HUES64 (cell line): ENCODE data around the gene RAC2.

Experiments
- H3K27ac ChIP-seq: 2 replicates; pipeline ENCODE4 v1.7.0; 2013; ENCODE audit warnings: low read depth, low read length, inconsistent platforms
- H3K27me3 ChIP-seq: 2 replicates; pipeline ENCODE4 v1.6.1; 2013; ENCODE audit warnings: mild to moderate bottlenecking, low read length; ENCODE audit not compliant: insufficient read depth
- H3K36me3 ChIP-seq: 2 replicates; pipeline ENCODE4 v1.6.1; 2013; ENCODE audit warnings: mild to moderate bottlenecking, low read length; ENCODE audit not compliant: insufficient read depth
- H3K4me1 ChIP-seq: 2 replicates; pipeline ENCODE4 v1.6.1; 2013; ENCODE audit warnings: mild to moderate bottlenecking, low read length, moderate library complexity; ENCODE audit not compliant: insufficient read depth
- H3K4me3 ChIP-seq: 2 replicates; pipeline ENCODE4 v1.5.1; 2013; ENCODE audit warnings: mild to moderate bottlenecking, low read length, moderate library complexity
- H3K9ac ChIP-seq: 2 replicates; pipeline ENCODE4 v1.6.1; 2013; ENCODE audit warnings: mild to moderate bottlenecking, low read depth, low read length
- H3K9me3 ChIP-seq: 2 replicates; pipeline ENCODE4 v1.6.1; 2013; ENCODE audit warnings: low read depth, low read length; ENCODE audit not compliant: insufficient read depth
- WGBS: fragments of 150-250, 120-280 bp; methylation state at CpG from one replicate; pipeline ENCODE4 v1.1.7; 2013; ENCODE audit warnings: missing lambda C conversion rate; 5-methylcytosine and 5-hydroxymethylcytosine counted together

The RAC2 gene

DNA sequence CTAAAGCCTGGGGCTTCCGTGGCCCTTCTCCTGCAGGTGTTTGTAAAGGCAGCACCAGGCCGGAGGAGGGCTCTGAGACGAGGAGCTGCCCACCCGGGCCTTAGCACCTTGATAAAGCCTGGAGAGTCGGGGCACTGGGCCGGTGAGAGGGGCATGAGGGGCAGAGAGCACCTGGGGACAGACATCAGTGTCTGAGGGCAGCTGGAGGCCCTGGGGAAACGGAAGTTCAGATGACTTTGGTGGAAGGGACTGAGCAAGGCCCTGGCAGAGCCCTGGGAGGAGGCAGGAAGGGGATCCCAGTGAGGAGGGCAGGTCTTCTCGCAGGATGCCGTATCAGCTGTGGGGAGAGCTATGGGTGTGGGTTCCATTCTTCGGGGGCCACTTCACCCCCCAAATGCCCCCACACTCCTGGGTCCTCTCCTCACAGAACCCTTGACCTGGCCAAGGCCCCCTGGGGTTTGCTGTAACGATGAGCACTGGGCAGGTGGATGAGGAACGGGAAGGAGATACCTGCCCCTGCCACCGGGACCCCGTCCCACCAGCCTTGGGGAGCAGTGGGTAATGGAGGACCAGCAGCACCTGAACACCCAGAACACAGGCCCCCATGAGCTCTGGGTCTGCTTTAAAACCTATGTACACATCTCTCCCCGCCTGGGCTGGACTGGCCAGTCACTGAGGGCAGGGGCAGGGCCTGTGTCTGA, 63.4 kb downstream of the RAC2 start:
- Histone ChIP-seq H3K36me3 (no peaks in the 10 kb centered on the region), H3K4me3 (no peak overlapping the region), H3K27ac (no peak overlapping the region), H3K4me1 (no peaks in the 10 kb centered on the region), H3K9ac (no peak overlapping the region), H3K27me3 (no peaks in the 10 kb centered on the region), H3K9me3 (no peaks in the 10 kb centered on the region)
- WGBS: 89% methylated on average over 13 of the region's 15 CpGs

DNA sequence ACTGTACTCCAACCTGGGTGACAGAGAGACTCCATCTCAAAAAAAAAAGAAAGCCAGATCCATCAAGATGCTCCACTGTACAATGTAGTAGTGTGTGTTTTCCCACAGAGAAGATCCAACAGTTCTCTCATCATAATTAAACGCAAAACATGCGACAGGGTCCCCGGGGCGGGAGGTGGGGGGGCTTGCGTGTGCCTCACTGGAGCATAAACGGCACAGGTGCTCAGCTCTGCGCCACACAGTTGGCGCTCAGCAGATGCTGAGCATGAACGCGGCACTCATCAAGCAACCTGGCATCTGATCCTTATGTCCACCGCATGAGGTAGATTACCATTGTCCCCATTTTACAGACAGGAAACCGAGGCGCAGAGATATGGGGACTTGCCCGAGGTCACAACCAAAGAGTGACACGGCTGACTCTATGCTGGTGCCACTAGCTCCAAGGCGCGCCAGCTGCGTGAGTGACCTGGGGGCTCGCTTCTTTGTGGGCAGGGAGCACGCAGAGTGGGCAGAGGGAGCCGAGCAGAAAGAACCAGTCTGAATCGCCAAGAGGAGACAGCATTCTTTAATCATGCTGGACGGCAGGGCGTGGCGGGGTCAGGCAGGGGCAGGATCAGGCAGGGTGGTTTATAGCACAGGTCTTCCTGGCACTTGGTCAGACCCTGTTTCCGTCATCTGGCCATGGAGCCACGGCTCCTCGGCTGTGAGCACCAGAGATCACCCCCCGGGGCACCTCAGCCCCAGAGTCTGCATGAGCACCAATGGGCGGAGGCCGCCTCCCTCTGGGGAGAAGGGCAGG, 64.2 kb downstream of the RAC2 start:
- H3K27ac ChIP-seq: no peak overlapping the region

DNA sequence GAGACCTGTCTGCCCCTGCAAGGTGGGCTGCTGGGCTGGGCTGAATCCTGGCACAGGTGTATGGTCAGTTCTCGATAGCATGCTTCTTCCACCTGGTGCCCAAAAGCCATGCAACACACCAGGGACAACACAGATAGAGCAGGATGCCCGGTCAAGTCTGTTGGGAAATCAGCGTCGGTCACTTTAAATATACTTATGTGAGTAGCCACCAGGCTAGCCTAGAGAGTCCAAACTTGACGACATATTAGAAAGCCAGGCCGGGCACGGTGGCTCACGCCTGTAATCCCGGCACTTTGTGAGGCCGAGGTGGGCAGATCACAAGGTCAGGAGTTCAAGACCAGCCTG, 65.0 kb downstream of the RAC2 start:
- H3K9ac ChIP-seq: no peak overlapping the region
- no peak overlapping the region for H3K4me3 ChIP-seq
- 94% methylated on average over 10 of the region's 10 CpGs for WGBS
- no peaks in the 10 kb centered on the region for H3K9me3 ChIP-seq
- H3K36me3 ChIP-seq: no peaks in the 10 kb centered on the region
- no peaks in the 10 kb centered on the region for H3K27me3 ChIP-seq
- no peaks in the 10 kb centered on the region for H3K4me1 ChIP-seq
- H3K27ac ChIP-seq: no peak overlapping the region

More for the DNA sequence above, 64.2 kb downstream of the RAC2 start:
- H3K9ac ChIP-seq: no peak overlapping the region
- H3K27me3 ChIP-seq: no peaks in the 10 kb centered on the region
- no peaks in the 10 kb centered on the region for H3K36me3 ChIP-seq
- H3K4me1 ChIP-seq: no peaks in the 10 kb centered on the region
- WGBS: 94% methylated on average over 31 of the region's 31 CpGs
- no peak overlapping the region for H3K4me3 ChIP-seq
- no peaks in the 10 kb centered on the region for H3K9me3 ChIP-seq

DNA sequence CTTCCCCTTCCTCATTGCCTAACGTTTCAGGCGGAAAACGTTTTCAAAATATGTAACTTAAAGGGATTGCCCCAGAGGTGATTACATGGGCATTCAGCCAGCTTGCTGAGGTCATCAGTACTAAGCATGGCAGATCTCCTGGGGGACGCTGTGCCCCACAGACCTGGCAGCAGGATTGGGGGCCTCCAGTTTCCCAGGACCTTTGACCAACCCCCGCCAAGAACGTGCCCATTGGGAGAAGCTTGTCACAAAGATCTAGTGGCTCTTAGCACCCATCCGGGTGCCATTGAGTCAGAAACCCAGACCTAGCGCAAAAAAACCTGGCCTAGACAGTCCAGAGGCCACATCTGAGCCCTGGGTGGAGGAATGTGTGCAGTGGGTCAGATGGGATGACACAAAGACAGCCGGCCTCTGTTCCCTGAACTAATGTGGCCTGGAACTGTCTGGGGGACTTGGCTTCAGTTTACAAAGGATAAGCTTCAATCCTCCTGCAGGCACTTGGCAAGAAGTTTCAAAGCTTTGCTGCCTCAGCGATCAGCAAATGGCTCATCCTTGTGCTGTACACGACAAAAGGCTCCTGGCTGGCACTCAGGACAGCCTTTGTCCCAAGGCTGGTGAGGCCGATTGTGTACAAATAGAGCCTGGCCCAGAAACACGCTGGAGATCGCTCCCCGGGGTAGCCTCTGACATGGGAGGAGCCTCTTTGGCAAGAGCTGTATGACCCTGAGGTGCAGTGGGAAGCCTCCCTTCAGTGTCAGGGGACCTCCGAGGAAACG, 65.5 kb downstream of the RAC2 start:
- H3K36me3 ChIP-seq: no peaks in the 10 kb centered on the region
- H3K4me1 ChIP-seq: no peaks in the 10 kb centered on the region
- H3K27me3 ChIP-seq: no peaks in the 10 kb centered on the region
- H3K9ac ChIP-seq: no peak overlapping the region
- H3K9me3 ChIP-seq: no peaks in the 10 kb centered on the region
- no peak overlapping the region for H3K27ac ChIP-seq
- H3K4me3 ChIP-seq: no peak overlapping the region
- 78% methylated on average over 17 of the region's 17 CpGs for WGBS

DNA sequence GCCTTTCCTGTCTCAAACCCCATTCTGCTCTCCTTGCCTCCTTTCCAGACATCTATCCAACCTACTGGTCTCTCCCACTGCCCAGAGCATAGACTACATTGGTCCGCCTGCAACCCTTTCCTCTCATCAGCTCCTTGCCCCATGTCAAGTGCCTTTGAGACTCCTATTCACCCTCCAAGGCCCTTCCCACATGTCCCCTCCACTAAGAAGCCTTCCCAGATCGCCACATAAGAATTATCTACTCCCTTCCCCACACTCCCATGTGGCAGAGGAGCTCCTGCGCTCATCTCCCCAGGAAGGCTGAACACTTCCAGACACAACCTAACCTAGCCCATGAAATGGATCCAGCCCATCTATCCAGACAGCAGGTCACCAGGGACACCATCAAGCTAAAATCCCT, 66.3 kb downstream of the RAC2 start:
- H3K36me3 ChIP-seq: no peaks in the 10 kb centered on the region
- peaks cover under 1% of the 10 kb centered on the region; the same call in 1 of the 2 replicates for H3K4me1 ChIP-seq
- H3K27ac ChIP-seq: no peak overlapping the region
- H3K9ac ChIP-seq: no peak overlapping the region
- 93% methylated on average over 3 of the region's 3 CpGs for WGBS
- no peaks in the 10 kb centered on the region for H3K27me3 ChIP-seq
- no peak overlapping the region for H3K4me3 ChIP-seq
- H3K9me3 ChIP-seq: no peaks in the 10 kb centered on the region

DNA sequence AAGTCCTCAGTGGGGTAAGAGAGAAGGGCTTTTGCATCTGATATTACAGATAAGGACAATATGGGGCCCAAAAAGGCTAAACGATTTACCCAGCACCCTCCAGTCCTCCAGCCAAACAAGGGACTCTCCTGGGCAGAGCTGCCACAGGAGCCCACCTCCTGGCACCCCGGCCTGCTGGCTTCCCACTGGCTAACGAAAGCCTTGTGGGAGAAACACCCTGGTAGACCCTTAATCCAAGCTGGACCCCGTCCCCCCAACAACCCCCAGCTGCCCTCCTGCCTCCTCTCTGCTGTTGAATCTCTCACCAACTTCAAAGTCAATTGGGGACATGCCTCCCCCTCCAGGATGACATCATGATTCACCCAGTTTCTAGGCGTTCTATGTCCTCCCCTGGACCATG, 66.8 kb downstream of the RAC2 start:
- Histone ChIP-seq H3K4me1 (peaks cover 5% of the 10 kb centered on the region; the same call in 1 of the 2 replicates), H3K27me3 (no peaks in the 10 kb centered on the region), H3K9ac (no peak overlapping the region), H3K4me3 (no peak overlapping the region), H3K36me3 (no peaks in the 10 kb centered on the region), H3K9me3 (no peaks in the 10 kb centered on the region), H3K27ac (no peak overlapping the region)
- WGBS: 84% methylated on average over 5 of the region's 5 CpGs

DNA sequence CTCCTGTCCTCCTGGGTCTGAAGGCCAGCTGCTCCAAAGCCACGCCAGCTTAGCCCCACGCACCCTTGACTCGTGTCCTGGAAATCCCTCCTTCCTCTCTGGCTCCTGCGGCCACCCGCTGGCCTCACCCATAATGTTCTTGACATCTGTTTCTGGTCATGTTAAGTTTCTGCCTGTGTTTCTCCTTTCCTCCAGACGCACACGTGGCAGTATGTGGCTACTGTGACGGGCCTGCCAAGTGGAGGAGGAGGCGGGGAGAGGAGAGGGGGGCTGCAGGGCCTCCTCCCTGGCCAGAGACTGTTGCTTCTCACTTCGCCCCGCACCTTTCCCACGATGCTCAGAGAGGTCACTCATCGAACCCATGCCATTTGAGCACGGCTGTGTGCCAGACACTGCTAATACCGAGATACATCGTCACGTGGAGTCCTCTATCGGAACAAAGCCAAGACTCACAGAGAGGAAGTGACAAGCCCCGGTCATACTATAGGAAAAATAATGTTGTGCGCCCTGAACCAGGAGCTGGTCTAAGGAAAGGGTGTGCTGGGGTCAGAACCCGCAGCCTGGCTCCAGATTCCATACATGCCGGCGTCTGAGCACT, 67.5 kb downstream of the RAC2 start:
- Histone ChIP-seq H3K9me3 (no peaks in the 10 kb centered on the region), H3K4me3 (no peak overlapping the region), H3K9ac (no peak overlapping the region), H3K27ac (no peak overlapping the region), H3K36me3 (no peaks in the 10 kb centered on the region), H3K27me3 (no peaks in the 10 kb centered on the region), H3K4me1 (peaks cover 6% of the 10 kb centered on the region; the same call in 1 of the 2 replicates)
- 92% methylated on average over 23 of the region's 23 CpGs for WGBS

DNA sequence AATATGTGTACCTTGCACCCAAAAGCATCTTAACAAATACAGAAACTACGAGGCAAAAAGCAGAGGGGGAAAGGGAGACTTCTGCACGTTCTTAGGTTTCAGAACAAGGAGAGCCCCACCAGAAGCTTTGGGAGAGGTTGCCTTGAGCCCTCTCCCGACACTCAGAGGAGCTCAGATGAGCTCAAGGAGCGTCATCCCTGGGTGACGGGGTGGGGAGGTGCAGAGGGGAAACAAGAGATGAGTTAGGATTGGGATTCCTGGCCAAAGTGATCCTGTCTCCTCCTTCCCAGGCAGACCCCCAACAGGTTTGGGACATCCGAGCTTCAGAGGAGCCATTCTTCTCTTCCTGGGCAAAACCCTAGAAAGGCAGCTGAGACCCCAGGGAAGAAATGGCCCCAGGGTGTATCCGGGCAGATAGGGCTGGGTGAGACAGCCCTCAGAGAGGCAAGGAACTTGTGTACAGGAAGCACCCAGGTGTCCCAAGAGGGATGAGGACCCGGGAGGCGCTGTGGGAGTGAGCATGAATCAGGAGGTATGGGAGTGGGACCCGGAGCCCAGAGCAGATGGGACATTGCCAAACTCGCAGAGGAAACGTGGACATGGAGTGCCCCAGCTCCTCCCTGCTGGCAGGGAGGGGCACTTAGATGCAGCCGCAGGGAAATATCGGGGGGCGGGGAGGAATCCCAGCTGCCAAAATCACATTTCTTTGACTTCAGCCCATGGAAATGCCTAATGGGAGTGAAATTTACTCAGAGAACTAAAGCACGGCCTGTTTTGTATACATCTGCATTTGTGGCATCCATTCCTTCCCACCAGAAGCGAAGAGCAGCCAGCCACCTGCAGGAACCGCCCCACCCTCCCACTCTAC, 68.4 kb downstream of the RAC2 start:
- 86% methylated on average over 18 of the region's 18 CpGs for WGBS
- no peak overlapping the region for H3K4me3 ChIP-seq
- H3K9me3 ChIP-seq: no peaks in the 10 kb centered on the region
- H3K4me1 ChIP-seq: peaks cover 6% of the 10 kb centered on the region; the same call in 1 of the 2 replicates
- H3K9ac ChIP-seq: no peak overlapping the region
- no peak overlapping the region for H3K27ac ChIP-seq
- H3K36me3 ChIP-seq: no peaks in the 10 kb centered on the region
- no peaks in the 10 kb centered on the region for H3K27me3 ChIP-seq
